Stimulated activated naive B cell treated with anti-CD40 and anti-IgM and Interleukin-4, amounts not matched to agents 10 μg/mL and 1 μg/mL and 100 μg/mL, for 72 hours (primary cell): Measurements from ENCODE around the gene FOXA2.
"Not testable (repeated sequence)": the region's sequence is repeated elsewhere in the genome, so short reads cannot be mapped to it uniquely, and the experiment has no call there.

Source experiments
- ATAC-seq, 2 donors: fragments of 150-1000 bp; cut with Tn5 transposase; replicated peaks; 2 replicates each; pipeline ENCODE4 v1.10.0; 2021; ENCODE audit warnings: moderate library complexity in 1 of 2
- DNase-seq: peaks from one replicate; pipeline ENCODE4 v3.0.0; 2021
- H3K27ac Mint-ChIP-seq: one replicate; pipeline ENCODE4 v1.8.0; 2022; ENCODE audit warnings: mild to moderate bottlenecking, mixed read lengths
- H3K27me3 Mint-ChIP-seq, 2 donors: one replicate each; pipeline ENCODE4 v1.8.0; 2022; ENCODE audit warnings: mixed read lengths in 2 of 2
- H3K36me3 Mint-ChIP-seq, 2 donors: one replicate each; pipeline ENCODE4 v1.8.0; 2022; ENCODE audit warnings: mixed read lengths in 2 of 2, mild to moderate bottlenecking in 1 of 2
- H3K4me1 Mint-ChIP-seq, 2 donors: one replicate each; pipeline ENCODE4 v1.8.0; 2022; ENCODE audit warnings: mixed read lengths in 2 of 2, mild to moderate bottlenecking in 1 of 2
- H3K4me3 Mint-ChIP-seq, 2 donors: one replicate each; pipeline ENCODE4 v1.8.0; 2022; ENCODE audit warnings: mild to moderate bottlenecking in 2 of 2, mixed read lengths in 2 of 2, moderate library complexity in 1 of 2
- H3K9me3 Mint-ChIP-seq, 2 donors: one replicate each; pipeline ENCODE4 v1.8.0; 2022; ENCODE audit warnings: mixed read lengths in 2 of 2, mild to moderate bottlenecking in 1 of 2

The FOXA2 gene

GRCh38 chr20:22550514-22550913 lies 33.9 kb downstream of the FOXA2 start:
- H3K9me3 Mint-ChIP-seq, ATAC-seq, H3K4me3 Mint-ChIP-seq, H3K27ac Mint-ChIP-seq, H3K4me1 Mint-ChIP-seq, DNase-seq, H3K36me3 Mint-ChIP-seq: not testable (repeated sequence)
- peaks cover 26 to 42% of the 10 kb centered on the region in 2 donors for H3K27me3 Mint-ChIP-seq

- no peak overlapping the region for H3K27ac Mint-ChIP-seq
- H3K27me3 Mint-ChIP-seq, result peaks cover 26 to 40% of the 10 kb centered on the region in 2 donors
- peaks cover 0 to 5% of the 10 kb centered on the region in 2 donors for H3K9me3 Mint-ChIP-seq
- H3K36me3 Mint-ChIP-seq, result no peaks in the 10 kb centered on the region
- no peak overlapping the region for H3K4me3 Mint-ChIP-seq
- no peaks in the 10 kb centered on the region for H3K4me1 Mint-ChIP-seq
- ATAC-seq (no peak), DNase-seq (no peak)
Measured at GRCh38 chr20:22548040-22548439, 36.3 kb downstream of the FOXA2 start.

- Mint-ChIP-seq H3K4me1 (no peaks in the 10 kb centered on the region), H3K27ac (no peak overlapping the region), H3K27me3 (peaks cover 20 to 30% of the 10 kb centered on the region in 2 donors), H3K9me3 (peaks cover 0 to 2% of the 10 kb centered on the region in 2 donors), H3K4me3 (no peak overlapping the region), H3K36me3 (no peaks in the 10 kb centered on the region)
- no peak for ATAC-seq
- no peak for DNase-seq
Measured at GRCh38 chr20:22546344-22546743, 38.0 kb downstream of the FOXA2 start.

GRCh38 chr20:22545045-22545444 lies 39.3 kb downstream of the FOXA2 start:
- Mint-ChIP-seq H3K36me3 (no peaks in the 10 kb centered on the region), H3K4me3 (no peak overlapping the region), H3K4me1 (no peaks in the 10 kb centered on the region), H3K27me3 (peaks cover 16 to 18% of the 10 kb centered on the region in 2 donors), H3K27ac (no peak overlapping the region), H3K9me3 (peaks cover 0 to 2% of the 10 kb centered on the region in 2 donors)
- ATAC-seq (no peak), DNase-seq (no peak)

- Mint-ChIP-seq H3K4me1 (no peaks in the 10 kb centered on the region), H3K4me3 (no peak overlapping the region), H3K9me3 (no peaks in the 10 kb centered on the region), H3K27me3 (peaks cover 16% of the 10 kb centered on the region in 2 donors), H3K36me3 (no peaks in the 10 kb centered on the region), H3K27ac (no peak overlapping the region)
- DNase-seq, result no peak
- no peak for ATAC-seq
Measured at GRCh38 chr20:22544462-22544861, 39.9 kb downstream of the FOXA2 start.

GRCh38 chr20:22542427-22542826 lies 41.9 kb downstream of the FOXA2 start:
- no peaks in the 10 kb centered on the region for H3K4me1 Mint-ChIP-seq
- no peak overlapping the region for H3K27ac Mint-ChIP-seq
- ATAC-seq, result no peak
- DNase-seq, result no peak
- H3K9me3 Mint-ChIP-seq, result peaks cover 0 to 2% of the 10 kb centered on the region in 2 donors
- H3K27me3 Mint-ChIP-seq, result peaks cover 18 to 26% of the 10 kb centered on the region in 2 donors
- H3K36me3 Mint-ChIP-seq, result no peaks in the 10 kb centered on the region
- H3K4me3 Mint-ChIP-seq, result no peak overlapping the region

GRCh38 chr20:22540832-22541231 lies 43.5 kb downstream of the FOXA2 start:
- Mint-ChIP-seq H3K27me3 (peaks cover 18 to 30% of the 10 kb centered on the region in 2 donors), H3K9me3 (peaks cover 0 to 3% of the 10 kb centered on the region in 2 donors), H3K36me3 (no peaks in the 10 kb centered on the region), H3K4me1 (no peaks in the 10 kb centered on the region), H3K4me3 (no peak overlapping the region), H3K27ac (no peak overlapping the region)
- no peak for DNase-seq
- no peak for ATAC-seq

- H3K4me3 Mint-ChIP-seq, result no peak overlapping the region
- no peak for ATAC-seq
- H3K36me3 Mint-ChIP-seq, result no peaks in the 10 kb centered on the region
- H3K27me3 Mint-ChIP-seq, result peaks cover 8 to 24% of the 10 kb centered on the region in 2 donors
- no peak for DNase-seq
- H3K9me3 Mint-ChIP-seq, result peaks cover 0 to 3% of the 10 kb centered on the region in 2 donors
- no peak overlapping the region for H3K27ac Mint-ChIP-seq
- no peaks in the 10 kb centered on the region for H3K4me1 Mint-ChIP-seq
Measured at GRCh38 chr20:22536956-22537756, 47.2 kb downstream of the FOXA2 start.

- Mint-ChIP-seq H3K4me1 (no peaks in the 10 kb centered on the region), H3K27ac (no peak overlapping the region), H3K36me3 (no peaks in the 10 kb centered on the region), H3K4me3 (no peak overlapping the region), H3K9me3 (peaks cover 0 to 3% of the 10 kb centered on the region in 2 donors), H3K27me3 (peaks cover 8 to 26% of the 10 kb centered on the region in 2 donors)
- ATAC-seq (no peak), DNase-seq (no peak)
Measured at GRCh38 chr20:22536141-22536828, 48.1 kb downstream of the FOXA2 start.

- no peaks in the 10 kb centered on the region for H3K36me3 Mint-ChIP-seq
- H3K9me3 Mint-ChIP-seq, result peaks cover 0 to 3% of the 10 kb centered on the region in 2 donors
- H3K4me1 Mint-ChIP-seq, result no peaks in the 10 kb centered on the region
- peaks cover 8 to 32% of the 10 kb centered on the region in 2 donors for H3K27me3 Mint-ChIP-seq
- no peak overlapping the region for H3K27ac Mint-ChIP-seq
- no peak for DNase-seq
- no peak overlapping the region for H3K4me3 Mint-ChIP-seq
- no peak for ATAC-seq
Measured at GRCh38 chr20:22535483-22535882, 48.9 kb downstream of the FOXA2 start.

GRCh38 chr20:22533823-22534751 lies 50.3 kb downstream of the FOXA2 start:
- DNase-seq (no peak), ATAC-seq (no peak)
- no peak overlapping the region for H3K27ac Mint-ChIP-seq
- peaks cover 7 to 28% of the 10 kb centered on the region in 2 donors for H3K27me3 Mint-ChIP-seq
- no peaks in the 10 kb centered on the region for H3K4me1 Mint-ChIP-seq
- H3K4me3 Mint-ChIP-seq, result no peak overlapping the region
- H3K9me3 Mint-ChIP-seq, result peaks cover 0 to 3% of the 10 kb centered on the region in 2 donors
- H3K36me3 Mint-ChIP-seq, result no peaks in the 10 kb centered on the region

GRCh38 chr20:22532598-22532997 lies 51.8 kb downstream of the FOXA2 start:
- H3K27me3 Mint-ChIP-seq, result peaks cover 3 to 24% of the 10 kb centered on the region in 2 donors
- peaks cover 0 to 2% of the 10 kb centered on the region in 2 donors for H3K9me3 Mint-ChIP-seq
- ATAC-seq, result no peak

GRCh38 chr20:22531756-22532155 lies 52.6 kb downstream of the FOXA2 start:
- DNase-seq, result no peak
- Mint-ChIP-seq H3K36me3 (no peaks in the 10 kb centered on the region), H3K4me3 (no peak overlapping the region), H3K27me3 (peaks cover 3 to 15% of the 10 kb centered on the region in 2 donors), H3K4me1 (no peaks in the 10 kb centered on the region), H3K9me3 (no peaks in the 10 kb centered on the region), H3K27ac (no peak overlapping the region)
- no peak for ATAC-seq

More at GRCh38 chr20:22532598-22532997, 51.8 kb downstream of the FOXA2 start:
- no peak overlapping the region for H3K27ac Mint-ChIP-seq
- no peaks in the 10 kb centered on the region for H3K36me3 Mint-ChIP-seq
- DNase-seq, result no peak
- H3K4me1 Mint-ChIP-seq, result no peaks in the 10 kb centered on the region
- H3K4me3 Mint-ChIP-seq, result no peak overlapping the region

- no peaks in the 10 kb centered on the region for H3K36me3 Mint-ChIP-seq
- H3K27me3 Mint-ChIP-seq, result peaks cover under 1 to 17% of the 10 kb centered on the region in 2 donors
- ATAC-seq, result no peak
- no peak overlapping the region for H3K27ac Mint-ChIP-seq
- DNase-seq, result no peak
- H3K9me3 Mint-ChIP-seq, result no peaks in the 10 kb centered on the region
- H3K4me1 Mint-ChIP-seq, result no peaks in the 10 kb centered on the region
- H3K4me3 Mint-ChIP-seq, result no peak overlapping the region
Measured at GRCh38 chr20:22531056-22531615, 53.2 kb downstream of the FOXA2 start.
